Calu3 (cell line): Measurements from ENCODE around the gene OR8B3. TPM values are rescaled to one million over a fixed set of nuclear protein-coding genes. Genes with fewer than 3 reads are reported as not detected.

ENCODE experiments used
- BruUV-seq: library from RNA; stranded (reverse); fragments of 400-500 nt; replicated peaks from 2 replicates; lab custom pipeline; 2021; lab: Mats Ljungman, UMichigan
- CTCF ChIA-PET: fragments of 300-600 bp; sonication (Branson Sonifier 250); formaldehyde crosslinking; loops from one replicate; lab custom pipeline; 2022; ENCODE audit warnings: antibody characterized with exemption; lab: Charles Lee
- DNase-seq: peaks from one replicate; pipeline ENCODE4 v3.0.0; 2022
- H3K27ac Mint-ChIP-seq: one replicate; pipeline ENCODE4 v1.8.0; 2022; ENCODE audit warnings: mixed read lengths; ENCODE audit not compliant: unreplicated experiment
- H3K27me3 Mint-ChIP-seq: one replicate; pipeline ENCODE4 v1.8.0; 2022; ENCODE audit warnings: mixed read lengths; ENCODE audit not compliant: unreplicated experiment
- H3K36me3 Mint-ChIP-seq: one replicate; pipeline ENCODE4 v1.8.0; 2022; ENCODE audit warnings: mild to moderate bottlenecking, moderate library complexity, mixed read lengths; ENCODE audit not compliant: insufficient read depth, unreplicated experiment
- H3K4me1 Mint-ChIP-seq: one replicate; pipeline ENCODE4 v1.8.0; 2022; ENCODE audit warnings: mild to moderate bottlenecking, low read depth, mixed read lengths; ENCODE audit not compliant: unreplicated experiment
- H3K4me3 Mint-ChIP-seq: one replicate; pipeline ENCODE4 v1.8.0; 2022; ENCODE audit warnings: mild to moderate bottlenecking, low read depth, moderate library complexity, mixed read lengths; ENCODE audit not compliant: unreplicated experiment
- H3K9me3 Mint-ChIP-seq: one replicate; pipeline ENCODE4 v1.8.0; 2022; ENCODE audit warnings: low read depth, mixed read lengths; ENCODE audit not compliant: unreplicated experiment
- intact Hi-C: fragments of 100-400 bp; cut with micrococcal nuclease; formaldehyde crosslinking; loops from one replicate; pipeline ENCODE4 v1.10.0; 2022; ENCODE audit not compliant: unreplicated experiment
- total RNA-seq: library from RNA; stranded (reverse); gene quantifications from 2 replicates; pipeline ENCODE4 v1.2.3, GENCODE V29; 2022
- TF ChIP-seq, protein P1 (sequence below): fragments of 200-600 bp; IDR thresholded peaks from one replicate; pipeline ENCODE4 v1.8.0; 2022; ENCODE audit warnings: antibody characterized with exemption; ENCODE audit not compliant: unreplicated experiment

Gene OR8B3
- total RNA-seq, 1 experiment from 2014 or later, result not detected

DNA sequence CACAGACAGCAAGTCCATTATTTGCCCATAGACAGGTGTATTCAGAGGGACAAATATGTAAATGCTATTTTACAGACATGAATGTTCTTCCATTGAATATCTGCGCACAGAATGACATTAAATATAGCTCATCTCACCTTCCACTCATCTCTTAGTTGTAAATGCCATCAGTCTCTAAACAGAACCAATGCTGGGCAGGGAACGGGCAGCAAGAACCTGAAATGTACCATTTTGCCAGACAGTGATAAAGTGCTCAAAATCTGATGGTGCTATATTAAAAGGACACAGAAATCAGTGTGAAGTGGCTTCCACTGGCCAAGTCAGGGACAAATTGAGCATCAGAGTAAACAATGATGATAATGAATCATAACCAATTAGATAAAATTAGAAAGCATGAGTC, 35.9 kb upstream of the OR8B3 start:
- Mint-ChIP-seq H3K27me3 (peaks cover 9% of the 10 kb centered on the region), H3K27ac (no peak overlapping the region), H3K4me3 (no peak overlapping the region), H3K9me3 (peaks cover 3% of the 10 kb centered on the region), H3K4me1 (no peaks in the 10 kb centered on the region), H3K36me3 (no peaks in the 10 kb centered on the region)
- intact Hi-C loops, result no loop called here
- TF ChIP-seq, protein P1, sequence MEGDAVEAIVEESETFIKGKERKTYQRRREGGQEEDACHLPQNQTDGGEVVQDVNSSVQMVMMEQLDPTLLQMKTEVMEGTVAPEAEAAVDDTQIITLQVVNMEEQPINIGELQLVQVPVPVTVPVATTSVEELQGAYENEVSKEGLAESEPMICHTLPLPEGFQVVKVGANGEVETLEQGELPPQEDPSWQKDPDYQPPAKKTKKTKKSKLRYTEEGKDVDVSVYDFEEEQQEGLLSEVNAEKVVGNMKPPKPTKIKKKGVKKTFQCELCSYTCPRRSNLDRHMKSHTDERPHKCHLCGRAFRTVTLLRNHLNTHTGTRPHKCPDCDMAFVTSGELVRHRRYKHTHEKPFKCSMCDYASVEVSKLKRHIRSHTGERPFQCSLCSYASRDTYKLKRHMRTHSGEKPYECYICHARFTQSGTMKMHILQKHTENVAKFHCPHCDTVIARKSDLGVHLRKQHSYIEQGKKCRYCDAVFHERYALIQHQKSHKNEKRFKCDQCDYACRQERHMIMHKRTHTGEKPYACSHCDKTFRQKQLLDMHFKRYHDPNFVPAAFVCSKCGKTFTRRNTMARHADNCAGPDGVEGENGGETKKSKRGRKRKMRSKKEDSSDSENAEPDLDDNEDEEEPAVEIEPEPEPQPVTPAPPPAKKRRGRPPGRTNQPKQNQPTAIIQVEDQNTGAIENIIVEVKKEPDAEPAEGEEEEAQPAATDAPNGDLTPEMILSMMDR, result no peak
- no TSS peak for BruUV-seq
- CTCF ChIA-PET, result no interaction called here
- DNase-seq, result no peak

DNA sequence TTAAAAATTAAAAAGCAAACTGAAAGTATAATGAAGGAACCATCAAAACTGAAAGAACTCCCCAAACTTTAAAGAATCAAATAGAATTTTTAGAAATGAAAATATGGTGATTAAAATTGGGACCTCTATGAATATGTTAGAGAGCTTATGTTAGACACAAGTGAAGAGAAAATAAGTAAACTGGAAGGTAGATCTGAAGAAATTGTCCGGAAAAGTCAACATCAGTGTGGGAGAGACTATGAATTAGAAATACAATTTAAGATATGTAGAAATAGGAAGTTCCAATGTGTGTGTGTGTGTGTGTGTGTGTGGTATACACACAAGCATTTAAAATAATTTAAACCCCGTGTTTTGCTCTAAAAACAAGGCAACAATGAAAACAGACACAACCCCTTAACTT, 30.8 kb upstream of the OR8B3 start:
- Mint-ChIP-seq H3K4me3 (no peak overlapping the region), H3K27me3 (no peaks in the 10 kb centered on the region), H3K9me3 (peaks cover 6% of the 10 kb centered on the region), H3K4me1 (no peaks in the 10 kb centered on the region), H3K36me3 (no peaks in the 10 kb centered on the region), H3K27ac (no peak overlapping the region)
- BruUV-seq, result no TSS peak
- no peak for DNase-seq
- TF ChIP-seq, protein P1, result no peak
- CTCF ChIA-PET, result no interaction called here
- intact Hi-C loops, result no loop called here

DNA sequence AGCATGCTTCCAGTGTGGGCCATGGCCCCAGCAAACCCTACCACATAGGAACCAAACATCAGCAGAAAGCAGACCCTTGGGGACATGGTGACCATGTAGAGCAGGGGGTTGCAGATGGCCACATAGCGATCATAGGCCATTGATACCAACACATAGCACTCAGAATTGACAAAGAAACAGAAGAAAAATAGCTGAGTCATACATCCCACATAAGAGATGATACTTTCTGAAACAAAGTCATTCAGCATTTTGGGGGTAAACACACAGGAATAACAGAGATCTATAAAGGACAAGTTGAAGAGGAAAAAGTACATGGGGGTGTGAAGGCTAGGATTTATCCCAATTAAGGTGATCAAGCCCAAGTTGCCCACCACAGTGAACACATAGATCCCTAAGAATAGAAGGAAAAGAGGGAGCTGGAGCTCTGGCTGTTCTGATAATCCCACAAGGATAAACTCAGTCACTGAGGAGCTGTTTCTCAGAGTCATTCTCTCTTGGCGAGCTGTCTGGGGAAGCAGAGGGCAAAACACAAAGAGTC, 25.6 kb upstream of the OR8B3 start, which contains the start of gene OR8B4:
TSS of gene OR8B4 (minus strand) at position 488 of the 538 bp plus-strand sequence. CDS start at position 488, 0 bp downstream.
- intact Hi-C loops, result no loop called here
- Mint-ChIP-seq H3K27ac (no peak within 1 kb of the TSS), H3K36me3 (no peaks in the 10 kb centered on the region), H3K4me1 (no peaks in the 10 kb centered on the region), H3K9me3 (peaks cover 3% of the 10 kb centered on the region), H3K4me3 (no peak within 1 kb of the TSS), H3K27me3 (no peaks in the 10 kb centered on the region)
- TF ChIP-seq, protein P1, result no peak
- CTCF ChIA-PET, result no interaction called here
- DNase-seq, result no peak
- no TSS peak for BruUV-seq

DNA sequence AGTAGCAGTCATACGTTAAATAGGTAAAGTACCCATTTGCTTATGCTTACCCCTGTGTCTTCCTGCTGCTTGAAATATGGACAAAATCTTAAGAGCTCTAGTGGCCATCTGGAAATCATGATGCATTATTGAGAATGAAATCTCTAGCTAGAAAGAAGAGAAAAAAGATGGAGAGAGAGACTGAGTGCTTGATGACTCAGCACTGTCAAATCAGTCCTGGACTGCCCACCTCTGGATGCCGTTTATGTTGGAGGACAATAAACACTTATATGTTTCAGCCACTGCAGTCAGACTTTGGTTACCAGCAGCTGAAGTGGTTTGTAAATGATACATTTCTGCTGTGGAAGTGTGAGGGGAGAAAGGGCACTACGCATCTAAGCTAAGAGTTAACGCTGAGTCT, 22.2 kb upstream of the OR8B3 start:
- Mint-ChIP-seq H3K36me3 (no peaks in the 10 kb centered on the region), H3K27ac (no peak overlapping the region), H3K27me3 (no peaks in the 10 kb centered on the region), H3K9me3 (no peaks in the 10 kb centered on the region), H3K4me3 (no peak overlapping the region), H3K4me1 (no peaks in the 10 kb centered on the region)
- no TSS peak for BruUV-seq
- DNase-seq, result no peak
- intact Hi-C loops, result no loop called here
- TF ChIP-seq, protein P1, result no peak
- CTCF ChIA-PET, result no interaction called here
